SK-N-MC (cell line): ENCODE measurements around the gene EEFSEC.

ENCODE experiments used
- DNase-seq: peaks from one replicate; pipeline ENCODE4 v3.0.0-alpha.2; 2011; ENCODE audit warnings: low read depth, low spot score
- H3K27ac ChIP-seq: fragments of 200-600 bp; sonication (generic); 2 replicates; pipeline ENCODE4 v1.5.1; 2016; ENCODE audit warnings: mixed run types
- H3K36me3 ChIP-seq: fragments of 200-600 bp; sonication (generic); 2 replicates; pipeline ENCODE4 v1.6.1; 2017; ENCODE audit warnings: antibody characterized with exemption, low read length, mixed read lengths; ENCODE audit not compliant: insufficient read depth
- H3K4me3 ChIP-seq: fragments of 200-600 bp; sonication (generic); 2 replicates; pipeline ENCODE4 v1.5.1; 2016
- H3K9ac ChIP-seq: fragments of 200-600 bp; sonication (generic); 2 replicates; pipeline ENCODE4 v1.8.0; 2017; ENCODE audit warnings: mixed run types, mixed read lengths; ENCODE audit not compliant: insufficient read length
- H3K9me3 ChIP-seq: fragments of 200-600 bp; sonication (generic); 2 replicates; pipeline ENCODE4 v1.6.1; 2017; ENCODE audit warnings: low read depth, mild to moderate bottlenecking, antibody characterized with exemption, low read length, moderate library complexity, mixed read lengths
- EZH2 ChIP-seq: fragments of 200-600 bp; sonication (generic); IDR thresholded peaks from one replicate; pipeline ENCODE4 v1.6.1; 2017; ENCODE audit warnings: antibody characterized with exemption
- FOXP2 ChIP-seq: optimal IDR thresholded peaks from 2 replicates; pipeline ENCODE3; 2011; ENCODE audit warnings: mild to moderate bottlenecking, moderate library complexity; ENCODE audit not compliant: insufficient read depth; ENCODE audit errors: extremely low read length, control extremely low read depth
- POLR2AphosphoS5 ChIP-seq: IDR thresholded peaks from 2 replicates; pipeline ENCODE4 v1.6.1; 2012; ENCODE audit warnings: mild to moderate bottlenecking, low read depth, low read length, borderline replicate concordance

EEFSEC gene

GRCh38 chr3:128405554-128406277 lies 252.4 kb downstream of the EEFSEC start:
- no peak for TF ChIP-seq POLR2AphosphoS5
- TF ChIP-seq EZH2, result no peak
- TF ChIP-seq FOXP2, result no peak
- no peaks in the 10 kb centered on the region for H3K9me3 ChIP-seq

DNA sequence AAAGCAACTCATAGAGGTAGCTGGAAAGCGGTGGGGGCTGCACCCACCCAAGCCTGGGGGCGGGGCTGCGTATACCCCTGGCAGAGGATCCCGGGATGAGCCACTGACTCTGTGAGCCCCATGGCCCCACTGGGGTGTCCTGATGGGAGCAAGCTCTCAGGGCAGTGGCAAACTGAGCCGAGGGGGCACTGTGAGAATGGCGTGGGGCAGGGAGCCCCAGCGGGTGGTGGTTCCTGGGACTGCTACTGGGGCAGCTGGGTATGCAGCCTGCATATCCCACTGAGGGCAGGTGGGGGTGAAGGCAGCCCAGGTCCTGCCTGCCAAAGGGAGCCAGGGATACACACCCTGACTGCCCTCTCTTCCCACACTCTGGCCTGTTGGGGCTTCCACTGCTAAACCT lies 254.0 kb downstream of the EEFSEC start:
- H3K9me3 ChIP-seq, result no peaks in the 10 kb centered on the region
- no peak overlapping the region for H3K4me3 ChIP-seq
- TF ChIP-seq EZH2, result no peak
- no peaks in the 10 kb centered on the region for H3K36me3 ChIP-seq
- H3K9ac ChIP-seq, result no peak overlapping the region
- no peak overlapping the region for H3K27ac ChIP-seq
- DNase-seq, result no peak

More at GRCh38 chr3:128405554-128406277, 252.4 kb downstream of the EEFSEC start:
- no peak overlapping the region for H3K4me3 ChIP-seq
- no peak for DNase-seq
- no peak overlapping the region for H3K27ac ChIP-seq
- H3K36me3 ChIP-seq, result no peaks in the 10 kb centered on the region
- H3K9ac ChIP-seq, result no peak overlapping the region

DNA sequence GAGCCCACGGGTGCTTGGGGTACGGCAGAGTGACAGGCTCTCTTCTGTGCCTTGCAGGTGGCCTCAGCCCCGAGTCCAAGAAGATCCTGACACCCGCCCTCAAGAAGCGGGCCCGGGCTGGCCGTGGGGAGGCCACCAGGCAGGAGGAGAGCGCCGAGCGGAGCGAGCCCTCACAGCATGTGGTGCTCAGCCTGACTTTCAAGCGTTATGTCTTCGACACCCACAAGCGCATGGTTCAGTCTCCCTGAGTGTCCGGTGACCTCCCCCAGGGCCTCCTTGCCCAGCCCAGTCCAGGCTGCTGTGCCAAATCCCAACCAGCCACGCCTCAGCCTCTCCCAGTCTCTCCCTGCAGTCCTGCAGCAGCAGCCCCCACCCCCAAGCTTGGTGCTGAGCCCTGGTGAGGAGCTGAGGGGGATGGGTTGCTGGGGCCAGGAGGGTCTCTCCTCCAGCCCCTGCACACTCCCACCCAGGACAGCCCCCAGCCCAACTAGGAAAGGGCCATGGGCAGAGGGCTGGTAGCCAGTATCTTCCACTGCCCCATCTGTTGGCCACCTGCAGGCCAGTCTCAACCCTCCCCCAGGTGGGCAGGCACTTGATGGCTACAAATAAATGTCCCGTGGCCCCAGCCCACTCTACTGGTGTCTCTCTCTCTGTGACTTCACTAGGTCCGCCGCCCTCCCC lies 254.9 kb downstream of the EEFSEC start:
- no peak overlapping the region for H3K9ac ChIP-seq
- H3K9me3 ChIP-seq, result no peaks in the 10 kb centered on the region
- H3K4me3 ChIP-seq, result no peak overlapping the region
- no peak overlapping the region for H3K27ac ChIP-seq
- TF ChIP-seq EZH2 (no peak), FOXP2 (no peak), POLR2AphosphoS5 (no peak)
- no peaks in the 10 kb centered on the region for H3K36me3 ChIP-seq
- no peak for DNase-seq

GRCh38 chr3:128408693-128409623 lies 255.7 kb downstream of the EEFSEC start:
- DNase-seq, result no peak
- Histone ChIP-seq H3K36me3 (no peaks in the 10 kb centered on the region), H3K9ac (no peak overlapping the region), H3K4me3 (no peak overlapping the region), H3K9me3 (no peaks in the 10 kb centered on the region), H3K27ac (no peak overlapping the region)
- no peak for TF ChIP-seq POLR2AphosphoS5
- no peak for TF ChIP-seq EZH2
- no peak for TF ChIP-seq FOXP2

- no peak for DNase-seq
- Histone ChIP-seq H3K36me3 (no peaks in the 10 kb centered on the region), H3K9me3 (no peaks in the 10 kb centered on the region), H3K27ac (no peak overlapping the region), H3K9ac (no peak overlapping the region), H3K4me3 (no peak overlapping the region)
- no peak for TF ChIP-seq POLR2AphosphoS5
- TF ChIP-seq EZH2, result no peak
- no peak for TF ChIP-seq FOXP2
Measured at GRCh38 chr3:128409624-128410581, 256.6 kb downstream of the EEFSEC start.

DNA sequence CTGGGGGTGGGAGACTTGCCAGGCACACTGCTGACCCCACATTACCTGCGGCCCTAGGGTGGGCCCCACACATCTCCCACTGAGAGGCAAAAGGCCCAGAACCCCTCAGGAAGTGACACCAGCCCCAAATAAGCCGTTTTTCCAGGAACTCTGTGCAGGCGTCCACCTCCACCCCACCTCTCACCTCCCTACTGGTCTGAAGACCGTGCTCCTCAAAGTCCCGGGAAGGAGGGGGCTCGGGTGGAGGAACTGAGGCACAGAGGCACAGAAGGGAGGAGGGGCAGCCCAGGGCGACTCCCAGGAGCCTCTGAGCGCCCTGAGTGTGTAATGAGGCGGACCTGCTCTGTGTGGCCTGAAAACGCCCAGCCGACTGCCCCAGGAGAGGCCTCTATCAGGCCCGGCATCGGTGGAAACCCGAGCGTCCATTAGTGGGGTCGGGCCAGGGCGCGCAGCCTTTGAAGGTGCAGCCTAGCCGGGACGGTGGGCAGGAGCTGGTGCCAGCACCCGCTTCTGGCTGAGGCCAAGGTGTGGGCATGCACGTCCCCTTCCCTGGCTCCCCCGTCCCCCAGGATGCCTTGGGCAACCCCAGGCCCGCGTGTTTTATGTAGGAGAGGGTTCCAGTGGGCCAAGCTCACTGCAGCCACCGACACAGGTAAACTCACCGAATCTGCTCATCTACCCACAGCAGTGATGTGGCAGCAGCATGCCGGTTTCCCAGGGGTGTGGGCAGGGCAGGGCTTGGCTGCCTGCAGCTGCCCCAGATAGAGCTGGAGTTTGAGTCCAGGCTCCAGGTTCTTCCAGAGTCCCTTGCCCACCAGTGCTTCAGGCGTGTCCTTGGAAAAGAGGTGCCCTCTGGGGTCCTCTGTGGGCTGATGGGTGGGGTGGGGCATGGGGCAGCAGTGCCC lies 257.6 kb downstream of the EEFSEC start:
- Histone ChIP-seq H3K4me3 (no peak overlapping the region), H3K36me3 (no peaks in the 10 kb centered on the region), H3K9ac (no peak overlapping the region), H3K9me3 (no peaks in the 10 kb centered on the region), H3K27ac (no peak overlapping the region)
- DNase-seq, result no peak
- TF ChIP-seq POLR2AphosphoS5, result no peak
- TF ChIP-seq FOXP2, result no peak
- TF ChIP-seq EZH2, result no peak

DNA sequence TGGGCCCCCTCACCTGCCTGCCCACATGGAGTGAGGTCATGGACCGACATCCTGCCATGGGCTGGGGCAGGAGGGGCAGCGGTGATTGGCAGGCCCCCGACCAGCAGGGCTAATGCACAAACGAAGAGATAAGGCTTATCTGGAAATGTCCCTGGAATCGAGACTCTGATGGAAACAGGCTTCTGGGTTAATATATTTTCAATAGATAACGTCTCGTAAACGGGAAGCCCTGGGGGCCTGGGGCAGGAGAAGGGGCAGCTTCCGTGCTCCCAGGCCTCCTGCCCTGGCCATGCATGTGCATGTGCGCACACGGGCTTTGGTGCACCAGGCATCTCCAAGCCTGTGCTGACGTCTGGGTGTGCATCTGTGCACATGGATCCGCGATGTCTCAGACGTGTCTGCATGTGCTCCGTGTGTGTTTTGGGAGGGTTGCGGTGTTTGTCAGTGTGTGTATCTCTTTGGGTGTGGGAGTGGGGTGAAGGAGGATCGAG lies 258.3 kb downstream of the EEFSEC start:
- Histone ChIP-seq H3K4me3 (no peak overlapping the region), H3K9ac (no peak overlapping the region), H3K9me3 (no peaks in the 10 kb centered on the region), H3K27ac (no peak overlapping the region), H3K36me3 (no peaks in the 10 kb centered on the region)
- no peak for TF ChIP-seq FOXP2
- no peak for TF ChIP-seq EZH2
- no peak for TF ChIP-seq POLR2AphosphoS5
- DNase-seq, result no peak
